HEK293T (cell line): Measurements from ENCODE around the gene TIMELESS.
A peak's percentile ranks its signal among the peaks of the same experiment; 100 is the strongest.
"Not testable (repeated sequence)": the region's sequence is repeated elsewhere in the genome, so short reads cannot be mapped to it uniquely, and the experiment has no call there.

Experiments
- CTCF ChIA-PET: fragments of 350-600 bp; formaldehyde crosslinking; extraction: SDS; loops from one replicate; lab custom pipeline; 2021; ENCODE audit warnings: antibody characterized with exemption, inconsistent platforms; lab: Yijun Ruan, JAX
- POLR2A ChIA-PET: fragments of 350-600 bp; formaldehyde crosslinking; extraction: SDS; loops from one replicate; lab custom pipeline; 2020; ENCODE audit warnings: antibody characterized with exemption, inconsistent platforms; lab: Yijun Ruan, JAX
- DNase-seq: peaks from one replicate; pipeline ENCODE4 v3.0.0; 2012; ENCODE audit warnings: mixed read lengths; ENCODE audit errors: extremely low spot score
- ARNT ChIP-seq: fragments of 450-650 bp; IDR thresholded peaks from 2 replicates; pipeline ENCODE4 v1.6.1; 2017; ENCODE audit warnings: mild to moderate bottlenecking
- BHLHE40 ChIP-seq: fragments of 450-650 bp; IDR thresholded peaks from 2 replicates; pipeline ENCODE4 v1.6.1; 2016; ENCODE audit warnings: mild to moderate bottlenecking, moderate library complexity, borderline replicate concordance
- CTBP1 ChIP-seq: fragments of 450-650 bp; IDR thresholded peaks from 2 replicates; pipeline ENCODE4 v1.6.1; 2016; ENCODE audit warnings: borderline replicate concordance
- ELF4 ChIP-seq: fragments of 450-650 bp; IDR thresholded peaks from 2 replicates; pipeline ENCODE4 v1.6.1; 2017; ENCODE audit warnings: antibody characterized with exemption
- FOXA1 ChIP-seq: fragments of 450-650 bp; IDR thresholded peaks from 2 replicates; pipeline ENCODE4 v1.6.1; 2016; ENCODE audit warnings: mild to moderate bottlenecking
- FOXK2 ChIP-seq: fragments of 450-650 bp; IDR thresholded peaks from 2 replicates; pipeline ENCODE4 v1.6.1; 2016; ENCODE audit warnings: mild to moderate bottlenecking
- FOXM1 ChIP-seq: fragments of 450-650 bp; IDR thresholded peaks from 2 replicates; pipeline ENCODE4 v1.6.1; 2017; ENCODE audit warnings: mild to moderate bottlenecking, borderline replicate concordance
- HDGF ChIP-seq: fragments of 450-650 bp; IDR thresholded peaks from 2 replicates; pipeline ENCODE4 v1.6.1; 2017; ENCODE audit warnings: antibody characterized with exemption, borderline replicate concordance
- L3MBTL2 ChIP-seq: fragments of 450-650 bp; conservative IDR thresholded peaks from 2 replicates; pipeline ENCODE4 v1.6.1; 2016; ENCODE audit warnings: mild to moderate bottlenecking
- LEF1 ChIP-seq: fragments of 450-650 bp; IDR thresholded peaks from 2 replicates; pipeline ENCODE4 v1.6.1; 2017; ENCODE audit warnings: mild to moderate bottlenecking, borderline replicate concordance
- NFRKB ChIP-seq: fragments of 450-650 bp; IDR thresholded peaks from 2 replicates; pipeline ENCODE4 v1.6.1; 2016; ENCODE audit warnings: mild to moderate bottlenecking, moderate library complexity
- SP1 ChIP-seq: fragments of 450-650 bp; IDR thresholded peaks from 2 replicates; pipeline ENCODE4 v1.6.1; 2017
- SUZ12 ChIP-seq: fragments of 450-650 bp; IDR thresholded peaks from 2 replicates; pipeline ENCODE4 v1.6.1; 2016; ENCODE audit warnings: mild to moderate bottlenecking
- TARDBP ChIP-seq: fragments of 450-650 bp; IDR thresholded peaks from 2 replicates; pipeline ENCODE4 v1.6.1; 2016
- ZNF384 ChIP-seq: fragments of 450-650 bp; IDR thresholded peaks from 2 replicates; pipeline ENCODE4 v1.6.1; 2016
- TF ChIP-seq, protein P1 (sequence below): fragments of 450-650 bp; IDR thresholded peaks from 2 replicates; pipeline ENCODE4 v1.6.1; 2016

TIMELESS gene

DNA sequence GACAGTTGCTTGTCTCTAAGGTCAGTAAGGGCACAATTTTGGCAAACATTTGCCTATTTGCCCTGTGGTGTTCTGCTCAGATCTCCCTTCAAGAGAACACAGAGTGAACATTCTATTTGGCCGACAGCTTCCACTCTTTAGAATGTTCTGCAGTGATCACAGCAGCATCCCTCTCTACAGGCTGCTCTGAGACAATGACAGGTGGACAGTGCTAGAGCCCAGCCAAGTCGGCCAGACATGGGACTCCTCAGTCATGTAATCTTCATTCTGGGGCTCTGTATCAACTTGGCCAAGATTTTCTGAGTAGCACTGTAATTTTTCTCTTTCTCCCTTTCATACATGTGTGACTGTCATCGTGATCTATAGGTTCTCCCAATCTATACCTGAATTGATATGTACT, 34.8 kb downstream of the TIMELESS start:
- no peak for DNase-seq
- no peak for TF ChIP-seq FOXM1
- TF ChIP-seq L3MBTL2 = no peak
- TF ChIP-seq FOXA1 = no peak
- no peak for TF ChIP-seq SUZ12
- TF ChIP-seq FOXK2 = no peak
- TF ChIP-seq HDGF = no peak
- TF ChIP-seq LEF1 = no peak
- no peak for TF ChIP-seq ELF4
- no peak for TF ChIP-seq BHLHE40
- TF ChIP-seq ZNF384 = no peak
- no peak for TF ChIP-seq CTBP1
- no peak for TF ChIP-seq SP1
- TF ChIP-seq ARNT = no peak
- no peak for TF ChIP-seq TARDBP
- TF ChIP-seq, protein P1, sequence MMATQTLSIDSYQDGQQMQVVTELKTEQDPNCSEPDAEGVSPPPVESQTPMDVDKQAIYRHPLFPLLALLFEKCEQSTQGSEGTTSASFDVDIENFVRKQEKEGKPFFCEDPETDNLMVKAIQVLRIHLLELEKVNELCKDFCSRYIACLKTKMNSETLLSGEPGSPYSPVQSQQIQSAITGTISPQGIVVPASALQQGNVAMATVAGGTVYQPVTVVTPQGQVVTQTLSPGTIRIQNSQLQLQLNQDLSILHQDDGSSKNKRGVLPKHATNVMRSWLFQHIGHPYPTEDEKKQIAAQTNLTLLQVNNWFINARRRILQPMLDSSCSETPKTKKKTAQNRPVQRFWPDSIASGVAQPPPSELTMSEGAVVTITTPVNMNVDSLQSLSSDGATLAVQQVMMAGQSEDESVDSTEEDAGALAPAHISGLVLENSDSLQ = no peak
- no peak for TF ChIP-seq NFRKB
- ChIA-PET POLR2A (no interaction called here), CTCF (interaction anchor here (0.7 kb wide), 1 partner anchor 50 kb away, joined by 3 read pairs; no protein-coding TSS in a partner anchor)

DNA sequence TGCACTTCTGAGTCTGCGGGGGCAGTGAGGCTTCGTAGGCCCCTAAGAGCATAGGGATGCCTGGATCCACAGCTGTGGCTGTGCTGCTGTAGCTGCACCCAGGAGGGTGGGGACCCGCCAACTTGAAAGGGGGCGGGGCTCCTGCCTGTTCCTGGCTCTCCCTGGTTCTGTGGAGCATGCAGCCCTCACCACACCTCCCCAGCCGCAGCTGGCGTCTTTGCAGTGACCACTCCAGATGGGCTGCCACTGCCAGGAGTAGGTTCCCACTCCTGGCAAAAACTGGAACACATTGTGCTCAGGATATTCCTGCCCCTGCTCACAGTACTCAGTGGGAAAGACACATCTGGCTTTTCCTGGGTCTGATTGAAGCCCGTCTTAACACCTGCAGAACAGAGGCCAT, 35.8 kb downstream of the TIMELESS start:
- ChIA-PET POLR2A (interaction anchor here (1.5 kb wide), 1 partner anchor 54 kb away, joined by 8 read pairs; the partner anchor contains the start of gene STAT2), CTCF (no interaction called here)
- no peak for TF ChIP-seq TARDBP
- TF ChIP-seq LEF1 = no peak
- no peak for TF ChIP-seq SP1
- TF ChIP-seq HDGF = no peak
- no peak for TF ChIP-seq FOXM1
- TF ChIP-seq ARNT = no peak
- no peak for TF ChIP-seq SUZ12
- no peak for DNase-seq

DNA sequence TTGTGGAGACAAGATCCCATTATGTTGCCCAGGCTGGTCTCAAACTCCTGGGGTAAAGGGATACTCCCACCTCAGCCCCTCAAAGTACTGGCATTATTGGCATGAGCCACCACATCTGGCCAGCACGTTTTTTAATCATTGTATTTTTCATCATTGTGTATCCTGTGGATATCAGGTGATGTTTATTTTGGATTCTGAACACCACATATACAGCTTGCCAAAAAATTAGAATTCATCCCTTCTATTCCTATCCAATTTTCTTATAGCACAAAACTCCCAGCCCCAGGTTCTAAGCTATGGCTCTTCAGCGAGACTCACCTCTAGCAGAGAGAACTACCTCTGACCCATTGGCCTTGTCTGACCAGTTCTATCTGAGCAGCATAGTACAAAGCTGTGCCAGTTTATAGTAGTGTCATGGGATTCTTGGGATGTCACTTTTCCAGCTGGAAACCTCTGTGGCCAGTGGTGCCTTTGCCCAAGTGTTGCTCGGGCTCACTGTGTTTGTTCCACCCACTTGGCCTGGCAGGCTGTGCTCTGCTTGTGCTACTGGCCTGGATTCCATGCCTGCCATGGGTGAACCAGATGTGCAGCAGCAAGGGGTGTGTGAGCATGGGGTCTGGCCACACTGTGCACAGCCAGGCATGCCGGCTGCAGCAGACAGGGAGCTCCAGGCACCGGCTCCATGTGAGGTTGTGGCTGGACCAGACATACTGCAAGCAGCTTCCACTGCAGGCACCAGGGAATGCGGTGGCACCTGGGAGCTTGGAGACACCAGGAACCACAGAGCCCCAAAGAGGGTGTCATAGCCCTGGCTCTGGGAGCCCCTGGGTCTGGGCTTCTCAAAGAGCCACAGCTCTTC, 37.2 kb downstream of the TIMELESS start:
- TF ChIP-seq ARNT (no peak), L3MBTL2 (no peak), ELF4 (no peak), SP1 (no peak), ZNF384 (no peak), CTBP1 (no peak), BHLHE40 (no peak)
- ChIA-PET POLR2A (interaction anchor here (0.7 to 1.5 kb wide), 2 partner anchors 38 to 52 kb away, joined by 3 to 8 read pairs; partner anchors contain the start of genes STAT2 and TIMELESS), CTCF (interaction anchor here (1.7 kb wide), 1 partner anchor 52 kb away, joined by 5 read pairs; no protein-coding TSS in a partner anchor)
- DNase-seq = peak; percentile 1

DNA sequence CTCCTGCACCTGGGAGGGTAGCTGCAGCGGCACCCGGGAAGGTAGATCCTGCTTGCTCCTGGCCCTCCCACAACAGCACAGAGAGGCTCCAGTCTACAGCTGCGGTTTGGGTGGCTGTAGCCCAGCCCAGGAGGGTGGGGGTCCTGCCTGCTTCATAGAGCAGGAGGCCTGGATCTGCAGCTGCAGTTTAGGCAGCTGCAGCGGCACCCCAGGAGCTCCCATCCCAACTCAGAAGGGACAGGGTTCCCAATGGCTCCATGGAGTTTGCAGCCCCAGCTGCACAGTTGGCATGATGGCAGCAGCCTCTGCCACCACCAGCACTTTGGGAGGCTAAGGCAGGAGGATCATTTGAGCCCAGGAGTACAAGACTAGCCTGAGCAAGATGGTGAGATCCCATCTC, 38.5 kb downstream of the TIMELESS start:
- CTCF ChIA-PET = no interaction called here
- POLR2A ChIA-PET = interaction anchor here (1.1 kb wide), 1 partner anchor 78 kb away, joined by 3 read pairs; the partner anchor contains the start of gene PAN2
- TF ChIP-seq FOXK2 = no peak
- no peak for TF ChIP-seq HDGF
- TF ChIP-seq, protein P1 = no peak
- TF ChIP-seq NFRKB = no peak
- no peak for TF ChIP-seq SUZ12
- TF ChIP-seq TARDBP = no peak
- TF ChIP-seq FOXM1 = no peak
- no peak for TF ChIP-seq SP1
- DNase-seq = no peak

DNA sequence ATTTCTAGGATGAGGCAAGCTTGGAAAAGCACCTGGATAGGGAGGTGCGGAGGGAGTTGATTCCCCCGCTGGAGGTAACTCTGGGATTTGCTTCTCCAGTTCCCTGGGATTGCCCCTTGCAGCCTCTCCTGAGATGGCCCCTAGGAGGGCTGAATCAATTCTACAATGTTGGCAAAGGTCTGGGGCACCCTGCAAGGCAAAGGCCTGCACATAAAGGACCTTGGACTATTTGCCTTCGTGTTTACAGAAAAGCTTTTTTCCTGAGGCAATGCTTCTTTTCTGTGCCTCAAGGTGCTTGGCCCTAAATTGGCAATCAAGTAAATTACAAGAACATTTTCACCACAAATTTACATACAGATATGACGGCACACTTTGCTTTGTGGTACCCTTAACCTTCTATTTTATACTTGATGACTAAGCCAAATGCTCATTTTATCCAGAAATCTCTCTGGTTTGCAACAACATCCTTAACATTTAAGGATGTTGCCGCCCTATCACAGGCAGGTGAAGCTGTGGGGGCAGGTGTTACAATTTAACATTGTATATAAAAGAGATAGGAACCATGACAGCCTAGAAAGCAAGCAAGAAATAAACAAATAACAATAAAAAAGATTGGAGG, 40.3 kb downstream of the TIMELESS start:
- CTCF ChIA-PET = no interaction called here
- DNase-seq = peak; percentile 1
- TF ChIP-seq BHLHE40 = no peak
- TF ChIP-seq FOXK2 = no peak
- POLR2A ChIA-PET = no interaction called here

DNA sequence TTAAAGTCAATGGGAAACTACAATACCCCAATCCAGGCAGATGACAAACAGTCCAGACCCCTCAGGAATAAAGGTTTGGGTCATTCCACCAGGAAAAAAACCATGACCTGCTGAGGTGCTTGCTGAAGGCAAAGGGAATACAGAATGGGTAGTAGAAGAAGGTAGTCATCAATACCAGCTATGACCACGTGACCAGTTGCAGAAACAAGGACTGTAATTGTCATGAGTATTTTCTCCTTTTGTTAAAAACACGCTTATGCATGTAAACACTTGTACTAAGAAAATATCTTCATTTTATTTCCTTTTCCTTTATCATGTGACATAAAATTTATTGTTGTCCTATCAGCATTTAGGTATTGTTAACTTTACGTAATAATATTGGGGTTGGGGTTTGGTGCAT, 45.0 kb downstream of the TIMELESS start:
- DNase-seq, POLR2A ChIA-PET, CTCF ChIA-PET: not testable (repeated sequence)

DNA sequence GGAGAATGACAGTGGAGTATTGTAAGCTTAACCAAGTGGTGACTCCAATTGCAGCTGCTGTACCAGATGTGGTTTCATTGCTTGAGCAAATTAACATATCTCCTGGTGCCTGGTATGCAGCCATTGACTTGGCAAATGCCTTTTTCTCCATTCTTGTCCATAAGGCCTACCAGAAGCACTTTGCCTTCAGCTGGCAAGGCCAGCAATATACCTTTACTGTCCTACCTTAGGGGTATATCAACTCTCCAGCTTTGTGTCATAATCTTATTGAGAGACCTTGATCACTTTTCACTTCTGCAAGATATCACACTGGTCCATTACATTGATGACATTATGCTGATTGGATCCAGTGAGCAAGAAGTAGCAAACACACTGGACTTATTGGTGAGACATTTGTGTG, 47.6 kb downstream of the TIMELESS start:
- DNase-seq, POLR2A ChIA-PET, CTCF ChIA-PET: not testable (repeated sequence)

DNA sequence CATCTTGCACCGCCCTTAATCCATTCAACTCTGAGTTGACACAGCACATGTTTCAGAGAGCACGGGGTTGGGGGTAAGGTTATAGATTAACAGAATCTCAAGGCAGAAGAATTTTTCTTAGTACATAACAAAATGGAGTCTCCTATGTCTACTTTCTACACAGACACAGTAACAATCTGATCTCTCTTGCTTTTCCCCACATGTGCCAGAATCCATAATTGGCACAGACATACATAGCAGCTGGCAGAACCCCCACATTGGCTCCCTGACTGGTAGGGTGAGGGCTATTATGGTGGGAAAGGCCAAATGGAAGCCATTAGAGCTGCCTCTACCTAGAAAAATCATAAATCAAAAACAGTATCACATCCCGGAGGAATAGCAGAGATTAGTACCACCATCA, 48.1 kb downstream of the TIMELESS start:
- CTCF ChIA-PET, POLR2A ChIA-PET, DNase-seq: not testable (repeated sequence)

DNA sequence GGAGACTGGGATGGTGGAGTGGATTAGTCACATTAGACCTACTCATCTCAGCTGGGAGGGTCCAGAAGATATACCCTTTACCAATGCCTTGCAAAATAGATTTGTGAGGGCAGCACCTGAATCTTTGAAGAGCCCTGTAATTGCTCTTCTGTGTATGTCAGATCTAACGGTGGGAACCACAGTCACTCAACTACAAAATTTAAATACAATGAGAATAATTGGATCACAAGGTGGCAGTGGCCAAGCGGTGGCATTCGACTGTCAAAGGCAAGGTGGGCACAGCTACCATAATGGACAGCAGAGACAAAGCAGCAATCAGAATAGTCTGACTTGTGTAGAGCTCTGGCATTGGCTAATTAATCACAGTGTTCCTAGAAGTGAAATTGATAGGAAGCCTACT, 49.8 kb downstream of the TIMELESS start:
- DNase-seq, POLR2A ChIA-PET, CTCF ChIA-PET: not testable (repeated sequence)
